Posterior cingulate gyrus (tissue), 11 donors: ENCODE data around the gene LGI2.
"Not testable (repeated sequence)": the region's sequence is repeated elsewhere in the genome, so short reads cannot be mapped to it uniquely, and the experiment has no call there.

ENCODE experiments used
- DNase-seq, 10 donors: peaks; one replicate each; pipeline versions ENCODE4 v3.0.0 to v3.0.0-alpha.2; 2020 to 2021; ENCODE audit warnings: mixed read lengths in 3 of 10
- intact Hi-C: fragments of 100-400 bp; cut with DNase I; formaldehyde crosslinking; loops from one replicate; pipeline ENCODE4 v1.15.1; 2023

LGI2 gene

GRCh38 chr4:25030277-25031076 is at the start of gene LGI2:
TSS of gene LGI2 (minus strand) at chr4:25030946. CDS start at chr4:25030693, 253 bp downstream.
- intact Hi-C loops = no loop called here
- peak in 9 of 10 donors; percentile 29 to 92 (median 53) for DNase-seq

- intact Hi-C loops = no loop called here
- no peak for DNase-seq
These were observed 47.8 kb upstream of the LGI2 start for GRCh38 chr4:25078523-25078922.

- intact Hi-C loops = no loop called here
- no peak for DNase-seq
These were observed 46.1 kb upstream of the LGI2 start for GRCh38 chr4:25076625-25077398.

GRCh38 chr4:25075851-25076250 is 45.1 kb upstream of the LGI2 start:
- DNase-seq = no peak
- intact Hi-C loops = no loop called here

GRCh38 chr4:25075129-25075528 is 44.4 kb upstream of the LGI2 start:
- intact Hi-C loops = no loop called here
- no peak for DNase-seq

- intact Hi-C loops = no loop called here
- DNase-seq = no peak
These were observed 39.8 kb upstream of the LGI2 start for GRCh38 chr4:25070545-25070944.

GRCh38 chr4:25069014-25069413 is 38.3 kb upstream of the LGI2 start:
- no peak for DNase-seq
- intact Hi-C loops = no loop called here

GRCh38 chr4:25068386-25068785 is 37.6 kb upstream of the LGI2 start:
- DNase-seq = no peak
- intact Hi-C loops = no loop called here

- intact Hi-C loops = no loop called here
- no peak for DNase-seq
These were observed 35.3 kb upstream of the LGI2 start for GRCh38 chr4:25065932-25066590.

- DNase-seq = no peak
- intact Hi-C loops = no loop called here
These were observed 34.7 kb upstream of the LGI2 start for GRCh38 chr4:25065431-25065858.

- intact Hi-C loops, DNase-seq: not testable (repeated sequence)
These were observed 33.7 kb upstream of the LGI2 start for GRCh38 chr4:25064447-25064846.

- intact Hi-C loops = no loop called here
These were observed 32.4 kb upstream of the LGI2 start for GRCh38 chr4:25063116-25063515.

GRCh38 chr4:25062098-25062497 is 31.4 kb upstream of the LGI2 start:
- intact Hi-C loops = no loop called here
- no peak for DNase-seq

More at GRCh38 chr4:25063116-25063515, 32.4 kb upstream of the LGI2 start:
- DNase-seq = no peak

- intact Hi-C loops = no loop called here
These were observed 30.9 kb upstream of the LGI2 start for GRCh38 chr4:25061602-25062001.

GRCh38 chr4:25060963-25061340 is 30.2 kb upstream of the LGI2 start:
- intact Hi-C loops = no loop called here
- no peak for DNase-seq

More at GRCh38 chr4:25061602-25062001, 30.9 kb upstream of the LGI2 start:
- DNase-seq = no peak

- DNase-seq = no peak
- intact Hi-C loops = no loop called here
These were observed 29.7 kb upstream of the LGI2 start for GRCh38 chr4:25060241-25060962.

GRCh38 chr4:25059791-25060190 is 29.0 kb upstream of the LGI2 start:
- no peak for DNase-seq
- intact Hi-C loops = no loop called here

- no peak for DNase-seq
- intact Hi-C loops = no loop called here
These were observed 28.1 kb upstream of the LGI2 start for GRCh38 chr4:25058796-25059195.

- DNase-seq = no peak
- intact Hi-C loops = no loop called here
These were observed 26.6 kb upstream of the LGI2 start for GRCh38 chr4:25057299-25057698.

- intact Hi-C loops, DNase-seq: not testable (repeated sequence)
These were observed 21.3 kb upstream of the LGI2 start for GRCh38 chr4:25052037-25052436.

- intact Hi-C loops = no loop called here
- DNase-seq = no peak
These were observed 20.8 kb upstream of the LGI2 start for GRCh38 chr4:25051534-25051933.
